HT1080 (cell line): ENCODE measurements around the gene PTPRN2. TPM values are rescaled to one million over a fixed set of nuclear protein-coding genes. Genes with fewer than 3 reads are reported as not detected.
"Not testable (repeated sequence)": the region's sequence is repeated elsewhere in the genome, so short reads cannot be mapped to it uniquely, and the experiment has no call there.

ENCODE experiments used
- DNase-seq: peaks from one replicate; pipeline ENCODE4 v3.0.0-alpha.2; 2015; ENCODE audit warnings: low read depth
- total RNA-seq: library from RNA; depleted of rRNA; stranded (reverse); fragments of >200 nt; shearing (Covaris generic); gene quantifications from 2 replicates; pipeline ENCODE4 v1.2.3, GENCODE V29; 2014

Gene PTPRN2
- total RNA-seq, 1 experiment from 2014 or later: 0.31 TPM

- no peak for DNase-seq
Observed at GRCh38 chr7:158311791-158312190, 275.8 kb downstream of the PTPRN2 start.

- no peak for DNase-seq
Observed at GRCh38 chr7:158310924-158311666, 276.5 kb downstream of the PTPRN2 start.

GRCh38 chr7:158309868-158310763 lies 277.5 kb downstream of the PTPRN2 start:
- no peak for DNase-seq

- no peak for DNase-seq
Observed at GRCh38 chr7:158308001-158308400, 279.6 kb downstream of the PTPRN2 start.

- not testable (repeated sequence) for DNase-seq
Observed at GRCh38 chr7:158304072-158304471, 283.6 kb downstream of the PTPRN2 start.

GRCh38 chr7:158303121-158303520 lies 284.5 kb downstream of the PTPRN2 start:
- no peak for DNase-seq

- peak; percentile 35 for DNase-seq
Observed at GRCh38 chr7:158302274-158303070, 285.2 kb downstream of the PTPRN2 start.

- DNase-seq: no peak
Observed at GRCh38 chr7:158301207-158301606, 286.4 kb downstream of the PTPRN2 start.

GRCh38 chr7:158300427-158300826 lies 287.2 kb downstream of the PTPRN2 start:
- DNase-seq: no peak

GRCh38 chr7:158299607-158300006 lies 288.0 kb downstream of the PTPRN2 start:
- DNase-seq: no peak

GRCh38 chr7:158296798-158297104 lies 290.9 kb downstream of the PTPRN2 start:
- no peak for DNase-seq

GRCh38 chr7:158295966-158296797 lies 291.4 kb downstream of the PTPRN2 start:
- DNase-seq: no peak

- not testable (repeated sequence) for DNase-seq
Observed at GRCh38 chr7:158294468-158295215, 293.0 kb downstream of the PTPRN2 start.

GRCh38 chr7:158292948-158293347 lies 294.7 kb downstream of the PTPRN2 start:
- DNase-seq: peak; percentile 10

GRCh38 chr7:158291998-158292397 lies 295.6 kb downstream of the PTPRN2 start:
- DNase-seq: no peak

- no peak for DNase-seq
Observed at GRCh38 chr7:158289761-158290523, 297.7 kb downstream of the PTPRN2 start.

GRCh38 chr7:158289231-158289630 lies 298.4 kb downstream of the PTPRN2 start:
- DNase-seq: no peak

- DNase-seq: no peak
Observed at GRCh38 chr7:158286210-158286609, 301.4 kb downstream of the PTPRN2 start.

- DNase-seq: no peak
Observed at GRCh38 chr7:158285383-158285770, 302.2 kb downstream of the PTPRN2 start.
